ENCODE data around the gene LIMS2.

DNA sequence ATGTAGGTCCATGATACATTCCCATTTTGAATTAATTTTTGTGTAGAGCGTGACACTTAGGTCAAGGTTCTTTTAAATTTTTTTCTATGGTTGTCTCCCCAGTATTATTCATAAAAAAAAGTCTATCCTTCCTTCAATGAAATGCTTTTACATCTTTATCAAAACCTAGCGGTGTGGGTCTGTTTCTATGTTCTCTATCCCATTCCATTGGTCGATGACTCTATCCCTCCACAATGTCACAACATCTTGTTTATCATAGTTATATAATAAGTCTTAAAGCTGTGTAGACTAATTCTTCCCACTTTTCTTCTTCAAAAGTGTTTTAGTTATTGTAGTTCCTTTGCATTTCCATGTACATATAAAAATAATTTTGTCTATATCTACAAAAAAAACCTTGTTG lies 76.6 kb downstream of the LIMS2 start:
- TF ChIP-seq, protein P1, sequence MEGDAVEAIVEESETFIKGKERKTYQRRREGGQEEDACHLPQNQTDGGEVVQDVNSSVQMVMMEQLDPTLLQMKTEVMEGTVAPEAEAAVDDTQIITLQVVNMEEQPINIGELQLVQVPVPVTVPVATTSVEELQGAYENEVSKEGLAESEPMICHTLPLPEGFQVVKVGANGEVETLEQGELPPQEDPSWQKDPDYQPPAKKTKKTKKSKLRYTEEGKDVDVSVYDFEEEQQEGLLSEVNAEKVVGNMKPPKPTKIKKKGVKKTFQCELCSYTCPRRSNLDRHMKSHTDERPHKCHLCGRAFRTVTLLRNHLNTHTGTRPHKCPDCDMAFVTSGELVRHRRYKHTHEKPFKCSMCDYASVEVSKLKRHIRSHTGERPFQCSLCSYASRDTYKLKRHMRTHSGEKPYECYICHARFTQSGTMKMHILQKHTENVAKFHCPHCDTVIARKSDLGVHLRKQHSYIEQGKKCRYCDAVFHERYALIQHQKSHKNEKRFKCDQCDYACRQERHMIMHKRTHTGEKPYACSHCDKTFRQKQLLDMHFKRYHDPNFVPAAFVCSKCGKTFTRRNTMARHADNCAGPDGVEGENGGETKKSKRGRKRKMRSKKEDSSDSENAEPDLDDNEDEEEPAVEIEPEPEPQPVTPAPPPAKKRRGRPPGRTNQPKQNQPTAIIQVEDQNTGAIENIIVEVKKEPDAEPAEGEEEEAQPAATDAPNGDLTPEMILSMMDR (conservative IDR thresholded peaks at IDR 0.05), result no peak
- no peak for TF ChIP-seq ZFX (IDR thresholded peaks at IDR 0.05)
